ENCODE results near the gene CRTAP.
"Not testable (repeated sequence)": the region's sequence is repeated elsewhere in the genome, so short reads cannot be mapped to it uniquely, and the experiment has no call there.

The CRTAP gene

GRCh38 chr3:33114622-33115023, 809 bp downstream of the CRTAP start:
- no peaks in the 10 kb centered on the region for H3K27me3 Mint-ChIP-seq (ENCODE audit: low read depth)
- H3K9me3 Mint-ChIP-seq: no peaks in the 10 kb centered on the region
- no peaks in the 10 kb centered on the region for H3K36me3 Mint-ChIP-seq (ENCODE audit: low read depth)
- H3K27ac Mint-ChIP-seq: peak overlapping the region; percentile 76
- H3K4me3 Mint-ChIP-seq: peak overlapping the region; percentile 78
- peaks cover 20% of the 10 kb centered on the region for H3K4me1 Mint-ChIP-seq (ENCODE audit: low read depth)

- H3K27me3 Mint-ChIP-seq (ENCODE audit: low read depth): no peaks in the 10 kb centered on the region
- peak overlapping the region; percentile 8 for H3K4me3 Mint-ChIP-seq
- no peaks in the 10 kb centered on the region for H3K36me3 Mint-ChIP-seq (ENCODE audit: low read depth)
- no peak overlapping the region for H3K27ac Mint-ChIP-seq
- peaks cover 20% of the 10 kb centered on the region for H3K4me1 Mint-ChIP-seq (ENCODE audit: low read depth)
- no peaks in the 10 kb centered on the region for H3K9me3 Mint-ChIP-seq
Measured at GRCh38 chr3:33115024-33115768, 1.4 kb downstream of the CRTAP start.

DNA sequence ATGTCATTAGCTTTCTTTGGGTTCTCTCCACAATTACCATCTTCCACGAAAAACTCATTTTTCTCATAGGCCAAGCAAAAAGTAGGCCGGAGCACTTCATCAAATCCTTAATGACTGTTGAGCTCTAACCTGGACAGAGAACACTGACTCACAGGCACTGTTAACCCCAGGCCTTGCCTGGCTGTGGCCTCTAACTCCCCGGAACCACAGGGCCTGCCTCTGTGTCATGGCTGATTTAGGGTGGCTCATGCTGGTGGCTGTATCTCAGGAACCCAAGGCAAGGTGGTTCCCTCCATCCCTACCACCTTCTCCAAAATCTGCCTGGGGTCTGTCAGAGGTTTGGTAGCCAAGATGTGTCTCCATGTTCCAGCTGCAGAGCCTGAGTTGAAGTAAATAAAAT, 3.6 kb downstream of the CRTAP start:
- Mint-ChIP-seq H3K27ac (no peak overlapping the region), H3K4me3 (no peak overlapping the region), H3K27me3 (ENCODE audit: low read depth) (no peaks in the 10 kb centered on the region), H3K4me1 (ENCODE audit: low read depth) (peaks cover 10% of the 10 kb centered on the region), H3K9me3 (no peaks in the 10 kb centered on the region), H3K36me3 (ENCODE audit: low read depth) (peaks cover 2% of the 10 kb centered on the region)

- Mint-ChIP-seq H3K4me1 (ENCODE audit: low read depth) (peaks cover 3% of the 10 kb centered on the region), H3K27ac (no peak overlapping the region), H3K36me3 (ENCODE audit: low read depth) (peaks cover 2% of the 10 kb centered on the region), H3K27me3 (ENCODE audit: low read depth) (no peaks in the 10 kb centered on the region), H3K4me3 (no peak overlapping the region), H3K9me3 (no peaks in the 10 kb centered on the region)
Measured at GRCh38 chr3:33119891-33120290, 6.1 kb downstream of the CRTAP start.

- no peaks in the 10 kb centered on the region for H3K4me1 Mint-ChIP-seq (ENCODE audit: low read depth)
- no peaks in the 10 kb centered on the region for H3K27me3 Mint-ChIP-seq (ENCODE audit: low read depth)
- H3K27ac Mint-ChIP-seq: no peak overlapping the region
- H3K4me3 Mint-ChIP-seq: no peak overlapping the region
- peaks cover 11% of the 10 kb centered on the region for H3K36me3 Mint-ChIP-seq (ENCODE audit: low read depth)
- no peaks in the 10 kb centered on the region for H3K9me3 Mint-ChIP-seq
Measured at GRCh38 chr3:33122991-33123390, 9.2 kb downstream of the CRTAP start.

DNA sequence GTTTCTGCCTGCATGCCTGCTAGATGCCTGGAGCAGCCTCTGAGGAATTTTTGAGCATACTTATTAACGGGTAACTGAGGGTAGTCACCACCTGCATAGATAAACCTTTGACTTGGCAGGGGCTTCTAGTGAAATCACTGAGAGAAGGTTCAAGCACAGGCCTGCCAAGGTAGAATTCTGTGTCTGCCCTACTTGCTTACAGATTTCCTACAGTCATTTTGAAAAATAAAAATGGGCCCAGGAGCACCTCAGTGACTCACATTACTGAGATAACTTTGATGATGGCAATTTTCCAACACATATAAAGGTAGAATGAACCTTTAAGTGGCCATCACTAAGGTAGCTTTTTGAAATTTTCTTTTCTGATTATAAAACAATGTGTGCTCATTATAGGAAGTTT, 10.8 kb downstream of the CRTAP start:
- Mint-ChIP-seq H3K4me1 (ENCODE audit: low read depth) (no peaks in the 10 kb centered on the region), H3K27ac (no peak overlapping the region), H3K9me3 (no peaks in the 10 kb centered on the region), H3K36me3 (ENCODE audit: low read depth) (peaks cover 11% of the 10 kb centered on the region), H3K27me3 (ENCODE audit: low read depth) (no peaks in the 10 kb centered on the region), H3K4me3 (no peak overlapping the region)

DNA sequence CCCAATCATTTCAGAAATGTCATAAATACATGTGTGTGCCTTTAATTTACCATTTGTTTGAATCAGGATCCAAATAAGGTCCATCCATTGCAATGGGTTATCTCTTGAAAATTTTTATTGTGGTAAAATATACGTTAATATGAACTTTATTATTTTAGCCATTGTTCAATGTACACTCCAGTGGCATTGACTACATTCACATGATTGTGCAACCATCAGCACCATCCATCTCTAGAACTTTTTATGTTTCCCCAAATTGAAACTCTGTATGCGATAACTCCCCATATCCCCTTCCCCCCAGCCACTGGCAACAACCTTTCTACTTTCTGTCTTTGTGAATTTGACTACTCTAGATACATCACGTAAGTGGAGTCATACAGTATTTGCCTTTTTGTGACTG, 12.0 kb downstream of the CRTAP start:
- Mint-ChIP-seq H3K9me3 (no peaks in the 10 kb centered on the region), H3K27me3 (ENCODE audit: low read depth) (no peaks in the 10 kb centered on the region), H3K4me1 (ENCODE audit: low read depth) (no peaks in the 10 kb centered on the region), H3K4me3 (no peak overlapping the region), H3K27ac (no peak overlapping the region), H3K36me3 (ENCODE audit: low read depth) (peaks cover 9% of the 10 kb centered on the region)

GRCh38 chr3:33128706-33129105, 14.9 kb downstream of the CRTAP start:
- Mint-ChIP-seq H3K27ac (no peak overlapping the region), H3K9me3 (no peaks in the 10 kb centered on the region), H3K27me3 (ENCODE audit: low read depth) (no peaks in the 10 kb centered on the region), H3K4me3 (no peak overlapping the region), H3K4me1 (ENCODE audit: low read depth) (peaks cover 2% of the 10 kb centered on the region), H3K36me3 (ENCODE audit: low read depth) (peaks cover 9% of the 10 kb centered on the region)

DNA sequence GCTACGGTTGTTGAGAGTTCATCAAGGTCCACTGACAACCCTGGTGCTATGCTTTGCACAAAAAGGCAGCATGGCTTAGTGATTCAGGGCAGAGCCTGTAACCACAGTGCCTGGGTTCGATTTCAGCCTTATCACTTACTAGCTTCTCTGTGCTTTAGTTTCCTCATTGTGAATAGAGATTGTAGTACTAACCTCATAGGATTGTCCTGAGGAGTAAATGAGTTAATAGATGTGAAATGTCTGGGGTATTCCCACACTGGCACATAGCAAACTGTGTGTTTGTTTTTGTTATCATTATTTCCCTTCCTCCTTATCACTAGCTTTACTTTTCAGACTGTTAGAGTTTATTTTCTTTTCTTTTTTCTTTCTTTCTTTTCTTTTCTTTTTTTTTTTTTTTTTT, 16.3 kb downstream of the CRTAP start:
- Mint-ChIP-seq H3K27me3 (ENCODE audit: low read depth) (no peaks in the 10 kb centered on the region), H3K9me3 (no peaks in the 10 kb centered on the region), H3K27ac (no peak overlapping the region), H3K4me3 (no peak overlapping the region), H3K4me1 (ENCODE audit: low read depth) (peaks cover 8% of the 10 kb centered on the region), H3K36me3 (ENCODE audit: low read depth) (peaks cover 11% of the 10 kb centered on the region)

DNA sequence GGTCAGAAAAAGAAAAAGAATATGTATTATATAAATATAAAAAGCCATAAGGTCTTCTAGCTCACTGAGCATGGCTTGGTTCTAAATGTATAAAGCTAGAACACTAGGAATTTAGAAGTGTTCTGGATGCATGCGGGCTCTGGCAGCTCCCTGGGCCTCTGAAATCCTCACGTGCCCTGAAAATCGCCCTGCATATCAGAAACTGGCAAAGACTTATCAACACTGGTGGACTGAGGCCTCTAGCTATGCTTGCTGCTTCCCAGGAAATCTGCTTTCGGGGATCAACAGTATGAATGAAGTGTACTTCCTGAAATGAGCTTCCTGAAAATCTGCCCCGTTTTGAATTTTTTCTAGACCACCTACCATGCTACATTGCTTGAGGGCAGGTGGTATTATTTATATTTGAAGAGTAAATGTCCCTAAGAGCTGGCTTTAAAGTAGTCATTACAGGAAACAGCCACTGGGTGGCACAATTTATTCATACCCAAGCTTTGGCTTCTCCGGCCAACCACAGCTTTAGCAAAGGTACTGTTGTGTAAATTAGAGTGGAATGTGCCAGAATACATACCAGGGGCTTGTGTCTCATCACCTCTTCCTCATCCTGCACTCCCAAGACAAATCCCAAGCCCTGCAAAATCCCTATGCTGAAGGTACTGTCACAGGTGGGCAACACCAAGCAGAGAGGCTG, 17.7 kb downstream of the CRTAP start:
- no peak overlapping the region for H3K27ac Mint-ChIP-seq
- no peaks in the 10 kb centered on the region for H3K27me3 Mint-ChIP-seq (ENCODE audit: low read depth)
- H3K36me3 Mint-ChIP-seq (ENCODE audit: low read depth): peaks cover 6% of the 10 kb centered on the region
- H3K4me1 Mint-ChIP-seq (ENCODE audit: low read depth): peaks cover 8% of the 10 kb centered on the region
- no peaks in the 10 kb centered on the region for H3K9me3 Mint-ChIP-seq
- H3K4me3 Mint-ChIP-seq: no peak overlapping the region

GRCh38 chr3:33132019-33132360, 18.2 kb downstream of the CRTAP start:
- H3K27me3 Mint-ChIP-seq (ENCODE audit: low read depth): no peaks in the 10 kb centered on the region
- no peaks in the 10 kb centered on the region for H3K9me3 Mint-ChIP-seq
- H3K4me3 Mint-ChIP-seq: no peak overlapping the region
- H3K4me1 Mint-ChIP-seq (ENCODE audit: low read depth): peaks cover 8% of the 10 kb centered on the region
- no peak overlapping the region for H3K27ac Mint-ChIP-seq
- peaks cover 7% of the 10 kb centered on the region for H3K36me3 Mint-ChIP-seq (ENCODE audit: low read depth)

GRCh38 chr3:33134026-33134625, 20.3 kb downstream of the CRTAP start:
- H3K4me1 Mint-ChIP-seq (ENCODE audit: low read depth): peaks cover 8% of the 10 kb centered on the region
- no peak overlapping the region for H3K27ac Mint-ChIP-seq
- H3K4me3 Mint-ChIP-seq: no peak overlapping the region
- no peaks in the 10 kb centered on the region for H3K9me3 Mint-ChIP-seq
- H3K36me3 Mint-ChIP-seq (ENCODE audit: low read depth): peaks cover 7% of the 10 kb centered on the region
- H3K27me3 Mint-ChIP-seq (ENCODE audit: low read depth): no peaks in the 10 kb centered on the region

DNA sequence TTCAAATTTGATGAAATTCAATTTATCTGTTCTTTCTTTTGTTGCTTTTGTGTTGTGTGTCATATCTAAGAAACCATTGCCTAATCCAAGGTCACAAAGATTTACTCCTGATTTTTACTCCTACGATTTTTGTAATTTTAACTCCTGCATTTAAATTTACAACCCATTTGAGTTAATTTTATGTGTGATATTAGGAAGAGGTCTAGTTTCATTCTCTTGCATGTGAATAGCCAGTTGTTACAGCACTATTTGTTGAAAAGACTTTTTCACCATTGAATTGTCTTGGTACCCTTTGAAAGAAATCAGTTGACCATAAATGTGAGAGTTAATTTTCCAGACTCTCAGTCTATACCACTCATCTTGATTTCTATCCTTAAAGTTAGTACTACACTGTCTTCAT, 23.9 kb downstream of the CRTAP start:
- no peak overlapping the region for H3K4me3 Mint-ChIP-seq
- H3K4me1 Mint-ChIP-seq (ENCODE audit: low read depth): peaks cover 8% of the 10 kb centered on the region
- H3K36me3 Mint-ChIP-seq (ENCODE audit: low read depth): peaks cover 7% of the 10 kb centered on the region
- no peaks in the 10 kb centered on the region for H3K9me3 Mint-ChIP-seq
- no peak overlapping the region for H3K27ac Mint-ChIP-seq
- no peaks in the 10 kb centered on the region for H3K27me3 Mint-ChIP-seq (ENCODE audit: low read depth)

GRCh38 chr3:33139006-33139623, 25.3 kb downstream of the CRTAP start:
- H3K4me3 Mint-ChIP-seq; H3K27me3 Mint-ChIP-seq (ENCODE audit: low read depth); H3K27ac Mint-ChIP-seq; H3K4me1 Mint-ChIP-seq (ENCODE audit: low read depth); H3K36me3 Mint-ChIP-seq (ENCODE audit: low read depth); H3K9me3 Mint-ChIP-seq: not testable (repeated sequence)

DNA sequence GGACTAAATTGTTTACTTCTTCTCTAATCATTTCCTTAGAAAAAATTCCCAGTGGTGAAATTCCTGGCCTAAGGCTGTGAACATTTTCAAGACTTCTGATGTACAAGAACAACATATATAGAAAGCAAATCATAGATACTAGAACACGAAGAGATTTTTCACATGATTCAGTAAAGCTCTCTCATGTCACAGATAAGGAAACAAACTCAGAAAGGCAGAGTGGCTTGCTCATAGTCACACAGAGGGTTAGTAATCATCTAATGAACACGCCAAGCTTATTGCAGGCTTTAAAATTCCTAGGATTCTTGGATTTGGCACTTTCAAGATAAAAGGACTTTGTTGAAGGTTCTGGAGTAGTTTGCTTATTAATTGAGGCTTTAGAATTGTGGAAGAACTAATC, 26.2 kb downstream of the CRTAP start:
- Mint-ChIP-seq H3K4me1 (ENCODE audit: low read depth) (no peaks in the 10 kb centered on the region), H3K27ac (no peak overlapping the region), H3K36me3 (ENCODE audit: low read depth) (peaks cover 8% of the 10 kb centered on the region)

More for the DNA sequence above, 26.2 kb downstream of the CRTAP start:
- H3K9me3 Mint-ChIP-seq: no peaks in the 10 kb centered on the region
- no peak overlapping the region for H3K4me3 Mint-ChIP-seq
- H3K27me3 Mint-ChIP-seq (ENCODE audit: low read depth): no peaks in the 10 kb centered on the region

All from T-helper 1 cell treated with Interleukin-12 subunit alpha and Interleukin-12 subunit beta and Interleukin-4 antibody, amounts not matched to agents 30 μg/mL and 1 μg/mL, for 36 hours (primary cell).